B cell (primary cell): ENCODE data around the gene AFF3. TPM values are rescaled to one million over a fixed set of nuclear protein-coding genes. Genes with fewer than 3 reads are reported as not detected.

ENCODE experiments used
- ATAC-seq: fragments of 200-7000 bp; cut with Tn5 transposase; one replicate; pipeline ENCODE4 v1.10.0; 2021; ENCODE audit warnings: low read depth, mild to moderate bottlenecking, moderate number of reproducible peaks, moderate library complexity
- CTCF ChIA-PET: fragments of 350-600 bp; sonication (Branson Sonifier 250); formaldehyde crosslinking; loops from one replicate; lab custom pipeline; 2021; ENCODE audit warnings: antibody characterized with exemption, inconsistent platforms; lab: Charles Lee
- POLR2A ChIA-PET: fragments of 350-600 bp; sonication (Branson Sonifier 250); formaldehyde crosslinking; loops from one replicate; lab custom pipeline; 2021; ENCODE audit warnings: antibody characterized with exemption; lab: Charles Lee
- DNase-seq: peaks from one replicate; pipeline ENCODE4 v3.0.0; 2013
- H2AFZ ChIP-seq: 2 replicates; pipeline ENCODE4 v1.6.1; 2012; ENCODE audit warnings: mild to moderate bottlenecking, low read depth, low read length; ENCODE audit not compliant: insufficient read depth, poor library complexity, severe bottlenecking
- H3K27ac ChIP-seq, 2 donors: 1 replicate in 1 of 2; 2 replicates in 1 of 2; pipeline ENCODE4 v1.5.1; 2012 to 2013; ENCODE audit warnings: low read length in 2 of 2, mild to moderate bottlenecking in 2 of 2, moderate library complexity in 1 of 2
- H3K27me3 ChIP-seq, 4 experiments: fragments of 200-600 bp in 1 of 4; sonication (generic) in 1 of 4; replicated peaks in 1 of 4; 1 replicate in 2 of 4; 2 replicates in 2 of 4; pipeline versions ENCODE4 v1.6.1 to v1.7.0; 2013 to 2016; ENCODE audit warnings: low read length in 3 of 4, mild to moderate bottlenecking in 2 of 4, mixed read lengths in 1 of 4, moderate library complexity in 1 of 4; ENCODE audit not compliant: insufficient read depth in 4 of 4, control insufficient read depth in 3 of 4; ENCODE audit errors: control extremely low read depth in 1 of 4
- H3K36me3 ChIP-seq, 2 experiments: replicated peaks in 1 of 2; 1 replicate in 1 of 2; 2 replicates in 1 of 2; pipeline versions ENCODE4 v1.6.1 to v1.7.1; 2013; ENCODE audit warnings: low read length in 1 of 2; ENCODE audit not compliant: insufficient read depth in 2 of 2, control insufficient read depth in 1 of 2; ENCODE audit errors: control extremely low read depth in 1 of 2, extremely low read depth in 1 of 2
- H3K4me1 ChIP-seq, 2 donors: fragments of 200-600 bp in 1 of 2; sonication (generic) in 1 of 2; 1 replicate in 1 of 2; 2 replicates in 1 of 2; pipeline versions ENCODE4 v1.5.1 to v1.6.1; 2013 to 2017; ENCODE audit warnings: low read length in 2 of 2; ENCODE audit not compliant: control insufficient read depth in 2 of 2, insufficient read depth in 2 of 2
- H3K4me2 ChIP-seq: replicated peaks from 2 replicates; pipeline ENCODE3; 2012; ENCODE audit warnings: mild to moderate bottlenecking, low read depth, low read length; ENCODE audit not compliant: poor library complexity, severe bottlenecking
- H3K4me3 ChIP-seq, 5 experiments: fragments of 200-600 bp in 1 of 5; sonication (generic) in 1 of 5; 1 replicate in 3 of 5; 2 replicates in 2 of 5; pipeline versions ENCODE4 v1.5.1 to v1.7.0; 2011 to 2016; ENCODE audit warnings: low read length in 4 of 5, mild to moderate bottlenecking in 4 of 5, low read depth in 2 of 5, control low read depth in 1 of 5, moderate library complexity in 1 of 5; ENCODE audit not compliant: insufficient read depth in 1 of 5; ENCODE audit errors: control extremely low read depth in 1 of 5, extremely low read depth in 1 of 5
- H3K79me2 ChIP-seq: fragments of 200-600 bp; sonication (generic); one replicate; pipeline ENCODE4 v1.6.0; 2016; ENCODE audit warnings: low read length; ENCODE audit not compliant: control insufficient read depth, insufficient read depth
- H3K9ac ChIP-seq: fragments of 200-600 bp; sonication (generic); 2 replicates; pipeline ENCODE4 v1.6.1; 2017; ENCODE audit warnings: mild to moderate bottlenecking, low read length, moderate library complexity
- H3K9me3 ChIP-seq, 3 donors: one replicate each; pipeline versions ENCODE4 v1.6.1 to v1.7.1; 2013; ENCODE audit warnings: low read length in 2 of 3; ENCODE audit not compliant: control insufficient read depth in 2 of 3, insufficient read depth in 1 of 3; ENCODE audit errors: control extremely low read depth in 1 of 3
- H4K20me1 ChIP-seq: 2 replicates; pipeline ENCODE4 v1.6.0; 2012; ENCODE audit warnings: mild to moderate bottlenecking, low read length; ENCODE audit not compliant: insufficient read depth, control insufficient read depth, poor library complexity, severe bottlenecking
- H3K27ac Mint-ChIP-seq: one replicate; pipeline ENCODE4 v1.8.0; 2021; ENCODE audit warnings: mixed read lengths
- H3K27me3 Mint-ChIP-seq: one replicate; pipeline ENCODE4 v1.8.0; 2021; ENCODE audit warnings: mixed read lengths
- H3K4me1 Mint-ChIP-seq: one replicate; pipeline ENCODE4 v1.8.0; 2021; ENCODE audit warnings: mixed read lengths
- H3K4me3 Mint-ChIP-seq: one replicate; pipeline ENCODE4 v1.8.0; 2021; ENCODE audit warnings: mixed read lengths
- H3K9me3 Mint-ChIP-seq: one replicate; pipeline ENCODE4 v1.8.0; 2022; ENCODE audit warnings: mixed read lengths; ENCODE audit not compliant: insufficient read depth
- EZH2 ChIP-seq: IDR thresholded peaks from 2 replicates; pipeline ENCODE4 v1.6.1; 2012; ENCODE audit warnings: borderline replicate concordance, low read depth, mild to moderate bottlenecking, moderate library complexity, low read length; ENCODE audit not compliant: insufficient read depth, poor library complexity, severe bottlenecking
- WGBS: methylation state at CpG from one replicate; pipeline ENCODE4 v1.1.5; 2013; ENCODE audit warnings: missing lambda C conversion rate; ENCODE audit not compliant: insufficient coverage; 5-methylcytosine and 5-hydroxymethylcytosine counted together
- intact Hi-C: fragments of 100-400 bp; cut with micrococcal nuclease; formaldehyde crosslinking; loops from one replicate; pipeline ENCODE4 v1.10.0; 2022
- polyA plus RNA-seq: library from polyadenylated mRNA; depleted of rRNA; stranded (reverse); fragments of >200 nt; gene quantifications from 2 replicates; pipeline ENCODE4 v1.2.3, GENCODE V29; 2012
- total RNA-seq, 2 donors: library from RNA; stranded (reverse); fragments of 120-200 nt in 1 of 2; gene quantifications; 1 replicate in 1 of 2; 2 replicates in 1 of 2; pipeline versions ENCODE4 v1.2.3 to v1.2.4, GENCODE V29; 2013 to 2022
- TF ChIP-seq, protein P1 (sequence below): fragments of 200-600 bp; IDR thresholded peaks from one replicate; pipeline ENCODE4 v1.8.0; 2022; ENCODE audit warnings: antibody characterized with exemption, mild to moderate bottlenecking

The AFF3 gene
- total and polyA plus RNA-seq, 2 donors (not counting 1 experiment from before 2014, with no cell fraction given): 117 to 830 TPM

DNA sequence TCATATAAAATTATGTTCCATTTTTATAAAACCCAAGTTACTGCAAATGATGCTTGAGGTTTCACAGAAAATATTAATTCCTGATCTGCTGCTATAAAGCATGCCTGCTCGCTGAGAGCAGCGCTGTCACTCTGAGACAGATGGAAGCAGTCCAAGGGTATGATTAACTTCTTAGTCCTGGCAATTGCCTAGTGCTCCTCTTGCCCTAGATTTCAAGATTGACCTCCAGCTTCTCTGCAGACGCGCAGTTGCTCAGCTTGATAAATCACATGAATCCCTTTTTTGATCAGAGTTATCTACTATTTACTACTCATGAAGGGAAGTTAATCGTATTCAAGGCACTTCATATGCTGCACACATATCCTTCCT is 498.0 kb downstream of the AFF3 start:
- ATAC-seq (no peak), DNase-seq (no peak)
- Histone ChIP-seq H3K9ac (no peak overlapping the region), H3K27ac (no peak overlapping the region), H3K36me3 (peaks cover 0 to 54% of the 10 kb centered on the region in 2 experiments), H3K27me3 (no peaks in the 10 kb centered on the region), H3K4me1 (peaks cover 8 to 24% of the 10 kb centered on the region in 2 donors), H3K4me2 (no peak overlapping the region), H2AFZ (no peak overlapping the region), H3K79me2 (peaks cover 8% of the 10 kb centered on the region), H4K20me1 (peaks cover 47% of the 10 kb centered on the region), H3K4me3 (no peak overlapping the region), H3K9me3 (no peaks in the 10 kb centered on the region)
- ChIA-PET POLR2A (no interaction called here), CTCF (no interaction called here)
- Mint-ChIP-seq H3K27me3 (no peaks in the 10 kb centered on the region), H3K4me3 (no peak overlapping the region), H3K27ac (peak overlapping the region; percentile 42), H3K9me3 (no peaks in the 10 kb centered on the region), H3K4me1 (peaks cover 37% of the 10 kb centered on the region)
- no peak for TF ChIP-seq EZH2
- TF ChIP-seq, protein P1, sequence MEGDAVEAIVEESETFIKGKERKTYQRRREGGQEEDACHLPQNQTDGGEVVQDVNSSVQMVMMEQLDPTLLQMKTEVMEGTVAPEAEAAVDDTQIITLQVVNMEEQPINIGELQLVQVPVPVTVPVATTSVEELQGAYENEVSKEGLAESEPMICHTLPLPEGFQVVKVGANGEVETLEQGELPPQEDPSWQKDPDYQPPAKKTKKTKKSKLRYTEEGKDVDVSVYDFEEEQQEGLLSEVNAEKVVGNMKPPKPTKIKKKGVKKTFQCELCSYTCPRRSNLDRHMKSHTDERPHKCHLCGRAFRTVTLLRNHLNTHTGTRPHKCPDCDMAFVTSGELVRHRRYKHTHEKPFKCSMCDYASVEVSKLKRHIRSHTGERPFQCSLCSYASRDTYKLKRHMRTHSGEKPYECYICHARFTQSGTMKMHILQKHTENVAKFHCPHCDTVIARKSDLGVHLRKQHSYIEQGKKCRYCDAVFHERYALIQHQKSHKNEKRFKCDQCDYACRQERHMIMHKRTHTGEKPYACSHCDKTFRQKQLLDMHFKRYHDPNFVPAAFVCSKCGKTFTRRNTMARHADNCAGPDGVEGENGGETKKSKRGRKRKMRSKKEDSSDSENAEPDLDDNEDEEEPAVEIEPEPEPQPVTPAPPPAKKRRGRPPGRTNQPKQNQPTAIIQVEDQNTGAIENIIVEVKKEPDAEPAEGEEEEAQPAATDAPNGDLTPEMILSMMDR: no peak
- intact Hi-C loops: no loop called here
- WGBS: 92% methylated on average over 4 of the region's 5 CpGs

DNA sequence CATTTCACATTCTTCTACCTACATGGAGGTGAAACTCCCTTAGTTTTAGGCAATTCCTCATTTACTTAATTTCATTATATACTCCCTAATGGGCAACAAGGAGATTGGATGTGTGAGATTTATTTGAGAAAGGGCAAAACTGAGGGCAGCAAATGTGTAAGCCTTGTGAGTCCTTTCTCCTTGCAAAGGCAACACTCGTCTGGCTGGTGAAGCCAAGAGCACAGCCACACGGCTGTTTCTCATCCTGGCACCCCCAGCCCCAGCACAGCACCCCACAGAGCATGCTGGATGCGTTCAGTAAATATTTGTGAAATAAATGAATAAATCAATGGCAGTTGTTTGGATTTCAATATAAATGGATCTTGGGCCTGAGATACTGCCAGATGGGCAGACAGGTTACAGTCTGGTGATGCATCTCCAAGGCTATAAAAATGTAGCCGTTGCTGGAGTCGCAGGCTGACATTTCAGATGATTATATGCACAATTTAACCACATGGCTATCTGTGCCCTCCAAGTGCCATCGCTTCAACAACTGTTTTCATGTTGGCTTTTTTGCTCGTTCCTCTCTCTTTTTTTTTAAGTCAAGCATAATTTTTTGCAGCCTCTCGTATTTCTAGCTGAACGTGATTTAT is 498.5 kb downstream of the AFF3 start:
- Histone ChIP-seq H3K27me3 (no peaks in the 10 kb centered on the region), H4K20me1 (peaks cover 47% of the 10 kb centered on the region), H3K36me3 (peaks cover 0 to 49% of the 10 kb centered on the region in 2 experiments), H3K79me2 (peaks cover 9% of the 10 kb centered on the region), H3K4me2 (no peak overlapping the region), H3K9ac (no peak overlapping the region), H2AFZ (no peak overlapping the region), H3K27ac (no peak overlapping the region), H3K9me3 (no peaks in the 10 kb centered on the region), H3K4me1 (peaks cover 13 to 28% of the 10 kb centered on the region in 2 donors), H3K4me3 (no peak overlapping the region)
- H3K4me3 Mint-ChIP-seq: no peak overlapping the region
- peaks cover 41% of the 10 kb centered on the region for H3K4me1 Mint-ChIP-seq
- H3K9me3 Mint-ChIP-seq: no peaks in the 10 kb centered on the region
- TF ChIP-seq EZH2: no peak
- H3K27me3 Mint-ChIP-seq: no peaks in the 10 kb centered on the region
- DNase-seq: no peak
- H3K27ac Mint-ChIP-seq: no peak overlapping the region
- CTCF ChIA-PET: no interaction called here
- intact Hi-C loops: no loop called here
- POLR2A ChIA-PET: no interaction called here
- no peak for ATAC-seq
- 96% methylated on average over 3 of the region's 9 CpGs for WGBS
